PFSK-1 (cell line): ENCODE data around the gene ASB4. TPM values are rescaled to one million over a fixed set of nuclear protein-coding genes. Genes with fewer than 3 reads are reported as not detected.

Experiments
- FOXP2 ChIP-seq: optimal IDR thresholded peaks from 2 replicates; pipeline ENCODE3; 2011; ENCODE audit warnings: borderline replicate concordance, control low read depth, inconsistent platforms; ENCODE audit not compliant: insufficient read depth; ENCODE audit errors: extremely low read length, extremely low read depth
- POLR2AphosphoS5 ChIP-seq: IDR thresholded peaks from 2 replicates; pipeline ENCODE4 v1.6.1; 2012; ENCODE audit warnings: low read depth, mild to moderate bottlenecking, control low read depth, low read length, moderate library complexity
- SIN3A ChIP-seq: IDR thresholded peaks from 2 replicates; pipeline ENCODE4 v1.6.1; 2012; ENCODE audit warnings: mild to moderate bottlenecking, low read length, moderate library complexity, borderline replicate concordance; ENCODE audit not compliant: insufficient read depth
- TAF1 ChIP-seq: IDR thresholded peaks from 2 replicates; pipeline ENCODE4 v1.6.1; 2012; ENCODE audit warnings: low read length, control low read depth, borderline replicate concordance; ENCODE audit not compliant: insufficient read depth
- polyA plus RNA-seq: library from polyadenylated mRNA; unstranded; fragments of >200 nt; gene quantifications from one replicate; pipeline ENCODE4 v1.2.1, GENCODE V29; 2012; ENCODE audit warnings: low read depth, missing spikeins; ENCODE audit not compliant: insufficient read length
- TF ChIP-seq, protein P1 (sequence below), 2 experiments: IDR thresholded peaks; 2 replicates each; pipeline versions ENCODE4 v1.6.1 to v1.8.0; 2011 to 2012; ENCODE audit warnings: low read depth in 2 of 2, low read length in 2 of 2, control low read depth in 1 of 2, inconsistent platforms in 1 of 2, mild to moderate bottlenecking in 1 of 2, moderate library complexity in 1 of 2; ENCODE audit not compliant: insufficient read depth in 1 of 2

The ASB4 gene, protein sequence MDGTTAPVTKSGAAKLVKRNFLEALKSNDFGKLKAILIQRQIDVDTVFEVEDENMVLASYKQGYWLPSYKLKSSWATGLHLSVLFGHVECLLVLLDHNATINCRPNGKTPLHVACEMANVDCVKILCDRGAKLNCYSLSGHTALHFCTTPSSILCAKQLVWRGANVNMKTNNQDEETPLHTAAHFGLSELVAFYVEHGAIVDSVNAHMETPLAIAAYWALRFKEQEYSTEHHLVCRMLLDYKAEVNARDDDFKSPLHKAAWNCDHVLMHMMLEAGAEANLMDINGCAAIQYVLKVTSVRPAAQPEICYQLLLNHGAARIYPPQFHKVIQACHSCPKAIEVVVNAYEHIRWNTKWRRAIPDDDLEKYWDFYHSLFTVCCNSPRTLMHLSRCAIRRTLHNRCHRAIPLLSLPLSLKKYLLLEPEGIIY
- polyA plus RNA-seq: not detected

DNA sequence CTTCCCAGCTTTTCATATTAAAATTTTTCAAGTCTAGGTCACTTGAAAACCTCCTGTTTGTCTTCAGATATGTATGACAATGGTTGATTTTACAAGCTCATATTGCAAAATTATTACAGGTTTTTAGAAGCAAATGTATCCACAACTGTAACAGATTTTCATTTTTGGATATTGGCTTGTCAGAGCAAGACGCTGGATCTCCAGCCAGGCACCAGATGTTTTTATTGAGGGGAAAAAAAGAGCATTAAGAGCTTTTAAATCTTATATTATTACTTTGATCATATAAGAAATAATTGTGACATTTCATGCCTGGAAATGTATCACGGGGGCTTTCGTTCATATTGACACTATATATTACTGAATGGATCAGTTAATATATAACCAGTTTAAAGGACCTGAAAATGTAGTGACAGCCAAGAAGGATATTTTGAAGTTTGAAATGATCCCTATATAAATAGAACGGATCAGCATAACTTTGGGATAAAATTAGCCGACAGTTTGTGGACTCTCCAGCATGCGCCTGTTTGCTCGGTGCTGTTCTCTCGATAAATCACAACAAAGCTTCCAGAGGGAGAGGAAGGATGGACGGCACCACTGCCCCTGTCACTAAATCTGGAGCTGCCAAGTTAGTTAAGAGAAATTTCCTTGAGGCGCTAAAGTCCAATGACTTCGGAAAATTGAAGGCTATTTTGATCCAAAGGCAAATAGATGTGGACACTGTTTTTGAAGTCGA, at the start of gene ASB4:
ASB4 (plus strand) TSS at position 553 of the 733 bp plus-strand sequence; CDS start at position 582, 29 bp downstream.
- TF ChIP-seq POLR2AphosphoS5: no peak
- TF ChIP-seq SIN3A: no peak
- TF ChIP-seq, protein P1, sequence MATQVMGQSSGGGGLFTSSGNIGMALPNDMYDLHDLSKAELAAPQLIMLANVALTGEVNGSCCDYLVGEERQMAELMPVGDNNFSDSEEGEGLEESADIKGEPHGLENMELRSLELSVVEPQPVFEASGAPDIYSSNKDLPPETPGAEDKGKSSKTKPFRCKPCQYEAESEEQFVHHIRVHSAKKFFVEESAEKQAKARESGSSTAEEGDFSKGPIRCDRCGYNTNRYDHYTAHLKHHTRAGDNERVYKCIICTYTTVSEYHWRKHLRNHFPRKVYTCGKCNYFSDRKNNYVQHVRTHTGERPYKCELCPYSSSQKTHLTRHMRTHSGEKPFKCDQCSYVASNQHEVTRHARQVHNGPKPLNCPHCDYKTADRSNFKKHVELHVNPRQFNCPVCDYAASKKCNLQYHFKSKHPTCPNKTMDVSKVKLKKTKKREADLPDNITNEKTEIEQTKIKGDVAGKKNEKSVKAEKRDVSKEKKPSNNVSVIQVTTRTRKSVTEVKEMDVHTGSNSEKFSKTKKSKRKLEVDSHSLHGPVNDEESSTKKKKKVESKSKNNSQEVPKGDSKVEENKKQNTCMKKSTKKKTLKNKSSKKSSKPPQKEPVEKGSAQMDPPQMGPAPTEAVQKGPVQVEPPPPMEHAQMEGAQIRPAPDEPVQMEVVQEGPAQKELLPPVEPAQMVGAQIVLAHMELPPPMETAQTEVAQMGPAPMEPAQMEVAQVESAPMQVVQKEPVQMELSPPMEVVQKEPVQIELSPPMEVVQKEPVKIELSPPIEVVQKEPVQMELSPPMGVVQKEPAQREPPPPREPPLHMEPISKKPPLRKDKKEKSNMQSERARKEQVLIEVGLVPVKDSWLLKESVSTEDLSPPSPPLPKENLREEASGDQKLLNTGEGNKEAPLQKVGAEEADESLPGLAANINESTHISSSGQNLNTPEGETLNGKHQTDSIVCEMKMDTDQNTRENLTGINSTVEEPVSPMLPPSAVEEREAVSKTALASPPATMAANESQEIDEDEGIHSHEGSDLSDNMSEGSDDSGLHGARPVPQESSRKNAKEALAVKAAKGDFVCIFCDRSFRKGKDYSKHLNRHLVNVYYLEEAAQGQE (IDR thresholded peaks at IDR 0.05; ENCODE audit: insufficient read depth in 1 of 2, low read depth in 2 of 2, low read length in 2 of 2): no peak

DNA sequence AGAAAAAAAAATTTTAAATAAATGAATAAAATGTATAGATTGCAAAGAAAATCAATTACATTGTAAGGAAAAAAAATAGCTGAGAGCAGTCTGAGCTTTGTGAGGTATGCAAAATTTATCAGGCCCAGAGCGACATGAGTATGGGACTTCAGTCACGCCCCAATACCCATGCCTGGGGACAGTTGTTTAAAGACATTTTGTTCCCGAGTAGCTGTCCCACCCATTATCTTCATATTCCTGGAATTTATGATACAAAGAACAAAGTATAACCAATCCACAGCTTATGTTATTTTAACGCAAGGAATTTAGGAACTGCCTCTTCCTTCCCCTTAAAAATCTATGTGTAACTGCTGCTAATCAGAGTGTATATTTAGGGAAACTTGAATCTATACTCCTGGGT, 49.3 kb upstream of the ASB4 start:
- TF ChIP-seq, protein P1 (IDR thresholded peaks at IDR 0.05; ENCODE audit: insufficient read depth in 1 of 2, low read depth in 2 of 2, low read length in 2 of 2): no peak
- TF ChIP-seq SIN3A: no peak

DNA sequence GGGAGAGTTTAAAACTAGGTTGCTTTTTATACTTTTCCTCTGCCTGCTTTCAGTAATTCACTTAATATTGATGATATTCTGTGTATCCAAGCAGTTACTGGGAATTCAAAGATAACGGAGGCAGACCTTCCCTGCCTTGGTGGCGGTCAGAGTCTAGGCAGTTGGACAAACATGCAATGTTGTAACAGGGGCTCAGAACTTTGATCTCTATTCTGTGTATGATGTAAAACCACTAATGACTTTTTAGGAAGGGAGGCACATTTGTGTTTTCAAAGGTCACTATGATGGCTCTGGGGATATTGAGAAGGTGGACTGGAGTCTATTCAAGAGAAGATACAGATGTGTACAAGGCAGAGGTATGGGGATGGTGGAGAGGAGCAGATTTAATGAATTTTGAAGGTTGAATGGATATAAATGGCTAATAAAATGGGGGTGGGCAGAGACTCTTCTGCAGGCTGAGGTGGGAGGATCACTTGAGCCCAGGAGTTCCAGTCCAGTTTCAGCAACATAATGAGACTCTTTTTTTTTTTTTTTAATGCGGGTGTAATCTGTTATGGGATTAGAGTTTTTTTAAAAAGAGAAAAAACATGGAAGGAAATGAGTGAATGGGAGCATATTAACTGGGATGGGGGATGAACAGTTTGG, 45.2 kb upstream of the ASB4 start:
- TF ChIP-seq TAF1 (no peak), SIN3A (no peak), POLR2AphosphoS5 (no peak), FOXP2 (no peak)
- TF ChIP-seq, protein P1 (IDR thresholded peaks at IDR 0.05; ENCODE audit: insufficient read depth in 1 of 2, low read depth in 2 of 2, low read length in 2 of 2): no peak

DNA sequence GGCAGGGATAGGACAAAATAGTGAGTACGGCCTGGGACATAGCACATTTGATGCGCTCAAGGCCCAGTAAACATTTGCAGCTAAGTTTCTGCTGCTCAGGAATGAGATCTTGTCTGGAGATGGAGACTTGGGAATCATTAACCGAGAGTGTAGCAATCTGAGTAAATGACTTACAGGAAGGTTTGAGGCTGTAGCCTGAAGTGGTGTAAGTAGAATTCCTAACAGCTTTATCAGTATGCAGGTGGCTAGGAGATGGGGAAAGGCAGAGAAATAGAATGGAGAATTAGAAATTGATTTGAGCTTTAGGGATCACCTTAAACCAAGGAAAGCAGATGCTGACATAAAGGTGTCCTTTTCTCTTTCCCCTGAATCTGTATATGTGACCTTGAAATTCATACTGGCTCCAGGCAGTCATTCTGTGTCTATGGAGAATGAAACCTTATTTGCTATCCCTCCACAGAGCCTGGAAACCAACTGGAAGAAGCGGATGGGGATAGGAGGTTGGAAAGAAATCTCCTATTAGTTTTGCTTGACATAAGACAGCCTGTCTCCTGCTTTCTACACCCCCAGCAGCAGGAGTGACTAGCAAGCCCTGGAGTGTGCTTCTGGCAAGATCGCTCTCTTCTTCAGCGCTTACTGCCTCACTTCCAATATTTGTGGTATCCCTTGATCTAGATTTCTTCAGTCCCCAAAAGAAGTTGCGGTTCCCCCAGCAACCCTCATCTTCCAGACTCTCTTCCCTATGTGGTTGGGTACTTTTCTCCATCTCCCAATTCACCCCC, 44.5 kb upstream of the ASB4 start:
- no peak for TF ChIP-seq FOXP2
- no peak for TF ChIP-seq TAF1
- TF ChIP-seq SIN3A: no peak
- no peak for TF ChIP-seq POLR2AphosphoS5
- TF ChIP-seq, protein P1 (IDR thresholded peaks at IDR 0.05; ENCODE audit: insufficient read depth in 1 of 2, low read depth in 2 of 2, low read length in 2 of 2): no peak
